GM10847 (cell line): ENCODE results near the gene NTM.

Experiments
- POLR2A ChIP-seq: IDR thresholded peaks from 2 replicates; pipeline ENCODE4 v1.6.1; 2011; ENCODE audit not compliant: insufficient read length; ENCODE audit errors: extremely low read depth

The NTM gene

DNA sequence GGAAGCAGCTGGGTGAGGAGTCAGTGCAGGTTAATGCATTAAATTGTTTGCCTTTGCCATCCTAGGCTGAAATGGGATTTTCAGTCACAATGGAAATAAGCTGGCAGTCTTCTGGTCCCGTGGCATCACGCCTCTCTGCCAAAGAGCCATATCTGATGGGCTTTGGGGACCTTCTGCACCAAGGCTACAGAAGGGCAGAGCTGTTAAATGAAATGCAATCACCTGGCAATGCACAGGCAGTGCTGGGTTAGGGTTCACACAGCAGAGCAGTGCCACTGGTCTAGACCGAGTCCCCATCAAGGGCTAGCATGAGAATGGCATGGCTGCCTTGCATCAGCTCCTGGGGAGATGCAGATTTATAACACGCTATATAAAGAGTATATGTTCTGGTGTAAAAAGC, 749.2 kb downstream of the NTM start:
- no peak for TF ChIP-seq POLR2A

DNA sequence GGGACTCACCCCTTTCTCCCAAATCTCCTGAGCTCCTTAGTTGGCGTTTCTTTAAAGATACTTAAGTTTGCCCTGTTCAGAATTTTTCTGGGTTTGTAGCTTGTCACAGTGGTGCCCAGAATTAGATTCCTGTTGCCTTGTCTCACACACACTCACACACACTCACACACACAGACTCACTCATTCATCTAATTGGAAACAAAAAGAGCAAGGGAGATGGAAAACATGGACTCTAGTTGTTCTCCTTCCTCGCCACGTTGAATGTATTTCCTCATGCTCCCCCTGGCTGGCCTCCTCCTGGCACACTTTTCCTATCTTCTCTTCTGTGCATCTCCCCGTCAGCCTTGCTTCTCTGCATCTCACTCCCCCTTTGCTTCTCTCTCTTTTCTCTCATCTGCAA, 752.3 kb downstream of the NTM start:
- TF ChIP-seq POLR2A, result no peak

DNA sequence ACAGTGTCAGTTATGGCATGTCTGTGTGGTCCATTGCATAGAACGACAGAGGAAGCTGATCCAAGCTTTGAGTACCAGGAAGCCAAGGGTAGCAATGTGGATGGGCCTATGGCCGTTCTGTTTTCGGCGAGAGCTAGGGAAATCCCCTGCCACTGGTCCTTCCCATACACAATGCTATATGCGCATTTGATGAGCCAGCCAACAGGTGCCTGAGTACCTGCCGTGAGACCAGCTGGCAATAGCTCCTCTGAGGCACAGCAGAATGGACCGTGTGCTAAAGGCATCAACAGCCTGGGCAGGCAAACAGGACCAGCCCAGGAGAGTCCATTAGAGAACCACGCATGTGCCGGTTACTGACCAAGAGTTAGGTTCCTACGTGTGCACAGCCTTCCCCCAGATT, 753.0 kb downstream of the NTM start:
- TF ChIP-seq POLR2A, result no peak

DNA sequence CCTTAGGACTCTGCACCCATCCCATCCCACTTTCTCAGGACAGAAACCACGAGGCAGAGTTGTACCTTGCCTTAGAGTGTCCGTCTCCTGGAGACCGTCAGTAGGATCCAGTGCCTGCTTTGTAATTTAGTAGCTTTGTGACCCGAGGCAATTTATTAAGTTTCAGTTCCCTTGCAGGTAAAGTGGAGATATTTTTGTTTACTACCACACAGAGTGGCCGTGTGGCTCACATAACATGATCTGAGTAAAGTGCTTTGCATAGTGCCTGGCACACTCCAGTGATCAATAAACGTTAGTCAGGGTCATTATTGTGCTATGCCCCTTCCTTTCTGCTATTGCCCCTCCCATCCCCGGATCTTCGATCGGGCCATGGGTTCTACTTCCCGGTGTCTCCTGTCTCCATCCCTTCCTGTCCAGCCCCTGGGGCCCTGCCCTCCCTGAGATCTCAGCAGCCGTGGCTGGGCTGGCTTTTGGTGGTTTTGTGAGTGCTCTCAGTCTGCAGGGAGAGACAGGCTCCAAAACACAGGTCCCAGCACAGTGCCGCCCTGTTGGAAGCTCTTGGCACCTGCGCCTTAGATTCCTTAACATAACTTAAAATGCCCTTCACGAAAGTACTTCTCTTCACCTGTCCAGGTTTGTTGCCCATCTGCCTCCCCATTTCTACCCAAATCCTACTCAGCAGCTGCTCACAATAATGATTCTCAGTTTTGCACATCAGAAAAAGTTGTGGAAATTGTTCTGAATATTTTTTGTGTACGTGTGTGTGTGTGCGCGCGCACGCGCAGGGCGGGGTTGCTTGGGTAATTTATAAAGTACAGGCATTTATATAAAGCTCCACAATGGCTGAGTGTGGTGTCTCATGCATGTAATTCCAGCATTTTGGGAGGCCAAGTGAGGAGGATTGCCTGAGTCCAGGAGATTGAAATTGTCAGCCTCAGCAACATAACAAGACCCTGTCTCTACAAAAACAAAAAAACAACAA, 753.7 kb downstream of the NTM start:
- TF ChIP-seq POLR2A, result no peak

DNA sequence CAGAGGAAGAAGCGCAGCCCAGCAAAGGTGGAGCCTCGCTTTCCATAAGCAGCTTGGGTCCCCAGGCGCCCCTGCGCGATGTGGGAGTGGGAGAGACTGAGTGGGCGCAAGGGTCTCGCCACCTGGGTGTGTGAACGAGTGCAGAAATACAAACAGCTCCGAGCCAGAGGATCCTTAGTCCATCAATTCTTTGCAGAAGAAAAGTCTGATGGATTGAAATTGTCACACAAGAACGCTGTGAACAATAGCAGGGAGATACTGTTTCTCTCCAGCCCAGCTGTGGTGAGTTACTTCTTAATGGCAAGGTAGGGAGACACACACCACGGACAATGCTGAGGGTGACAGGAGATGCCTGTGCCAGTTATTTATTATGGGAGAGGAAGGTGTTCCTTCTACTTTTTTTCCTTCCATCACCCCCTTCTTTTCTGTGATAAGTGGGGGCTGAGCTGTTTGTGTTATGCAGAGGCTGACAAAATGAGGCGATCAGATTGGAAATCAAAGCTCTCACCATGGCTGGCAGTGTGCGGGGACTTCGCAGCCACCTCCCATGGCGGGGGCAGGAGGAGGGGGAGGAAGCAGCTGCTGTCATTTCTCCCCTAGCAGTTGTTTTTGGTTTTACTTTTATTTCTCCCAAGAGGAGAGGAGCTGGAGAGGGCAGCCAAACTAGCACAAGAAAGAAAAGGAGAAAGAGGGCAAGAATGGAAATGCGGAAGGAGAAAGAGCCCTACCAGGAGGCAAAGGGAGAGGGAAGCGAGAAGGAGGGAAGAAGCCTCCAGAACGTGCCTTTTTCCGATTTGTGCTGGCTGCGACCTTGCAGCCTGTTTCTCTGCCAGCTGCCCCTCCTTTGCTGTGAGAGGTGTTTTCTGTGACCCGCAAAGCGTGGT, 755.8 kb downstream of the NTM start:
- no peak for TF ChIP-seq POLR2A

DNA sequence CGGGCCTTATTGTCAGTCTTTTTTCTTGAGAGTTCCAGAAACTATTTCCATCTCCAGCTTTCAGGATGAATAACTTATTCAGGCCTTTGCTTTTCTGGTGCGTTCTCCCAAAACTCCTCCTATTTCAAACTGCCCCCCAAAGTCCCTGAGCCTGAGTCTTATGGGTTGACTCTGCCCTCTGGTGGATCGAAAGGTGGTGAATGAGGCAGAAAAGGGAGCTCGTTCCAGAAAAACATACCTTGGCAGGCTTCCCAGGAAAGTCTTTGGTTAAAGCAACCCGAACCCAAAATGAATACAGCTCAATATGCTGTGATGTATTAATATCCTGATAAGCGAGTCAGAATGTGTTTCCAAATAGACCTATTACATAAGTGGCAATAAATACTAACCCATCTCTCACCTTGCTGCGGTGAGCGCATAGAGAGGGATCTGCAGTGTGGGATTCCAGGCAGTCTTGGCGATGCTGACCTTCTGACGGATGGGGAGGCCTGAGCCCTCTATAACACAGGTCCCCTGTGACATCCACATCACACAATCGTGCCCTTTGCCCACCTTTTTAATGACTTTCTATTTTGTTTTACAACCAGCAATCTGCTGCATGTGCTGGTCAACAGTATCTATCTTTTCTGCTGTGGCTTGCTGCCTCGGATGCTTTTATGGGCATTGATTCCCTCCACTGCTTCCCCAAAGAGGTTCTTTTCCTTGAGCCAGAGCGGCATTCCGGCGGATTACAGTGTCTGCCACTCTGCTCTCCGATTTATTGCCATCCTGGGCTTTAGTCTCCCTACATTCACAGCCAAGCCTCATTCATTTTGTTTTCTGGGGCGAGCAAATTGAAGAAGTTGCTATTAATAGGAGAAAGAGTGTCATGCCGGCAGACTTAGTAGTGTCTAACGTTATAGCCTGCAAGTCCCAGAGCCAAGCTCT, 756.8 kb downstream of the NTM start:
- TF ChIP-seq POLR2A, result no peak

DNA sequence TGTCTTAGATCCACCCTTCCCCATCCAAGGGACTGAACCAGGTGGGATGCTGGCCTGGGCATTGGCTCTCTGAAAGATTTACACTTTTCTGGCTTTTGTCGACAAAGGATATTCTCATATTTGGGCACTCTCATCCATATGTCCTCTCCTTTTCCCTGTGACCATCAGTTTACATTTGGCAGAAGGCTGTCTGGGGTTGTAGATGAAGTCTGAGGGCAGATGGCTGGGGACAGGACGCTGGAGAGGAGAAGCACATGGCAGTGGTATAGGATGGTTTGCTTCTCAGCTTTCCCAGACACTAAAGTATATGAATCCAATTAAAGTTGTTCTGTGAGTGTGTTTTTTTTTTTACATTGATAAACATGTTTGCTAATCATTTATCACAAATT, 757.5 kb downstream of the NTM start:
- TF ChIP-seq POLR2A, result no peak

DNA sequence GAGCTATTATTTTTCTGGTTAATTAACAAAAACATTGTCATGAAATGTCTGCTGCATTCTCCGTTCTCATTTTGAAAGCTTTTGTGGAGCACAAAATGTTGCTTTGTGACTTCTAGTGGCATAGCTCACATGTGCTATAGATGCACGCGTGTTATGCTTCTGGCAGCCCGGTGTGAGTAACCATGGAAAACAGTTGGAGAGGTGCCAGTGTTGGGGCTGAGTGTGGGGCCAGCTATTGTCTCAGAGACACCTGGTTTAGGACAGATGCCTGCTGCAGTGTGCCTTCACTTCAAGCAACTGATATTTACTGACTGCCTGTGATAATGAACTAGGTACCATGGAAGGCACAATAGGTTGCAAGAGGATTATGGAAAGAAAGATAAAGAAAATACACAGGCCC, 760.6 kb downstream of the NTM start:
- TF ChIP-seq POLR2A, result no peak

DNA sequence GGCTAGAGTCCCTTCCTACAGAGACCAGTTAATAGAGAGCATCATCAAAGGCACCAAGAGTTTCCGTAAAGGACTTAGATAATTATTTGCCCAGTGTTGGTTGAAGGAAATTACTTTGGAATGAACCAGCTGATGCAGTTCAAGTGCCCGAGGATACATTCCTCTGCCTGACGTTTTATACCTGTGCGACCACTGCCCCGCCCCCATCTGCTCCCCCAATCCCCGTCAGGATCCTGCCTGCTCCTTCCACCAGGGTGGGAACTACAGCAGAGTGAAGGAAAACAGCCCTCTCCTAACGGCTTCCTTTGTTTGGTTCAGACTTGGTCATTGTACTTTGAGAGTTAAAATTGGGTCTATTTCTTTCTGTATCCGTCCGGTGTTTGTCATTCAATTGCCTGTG, 761.5 kb downstream of the NTM start:
- no peak for TF ChIP-seq POLR2A

DNA sequence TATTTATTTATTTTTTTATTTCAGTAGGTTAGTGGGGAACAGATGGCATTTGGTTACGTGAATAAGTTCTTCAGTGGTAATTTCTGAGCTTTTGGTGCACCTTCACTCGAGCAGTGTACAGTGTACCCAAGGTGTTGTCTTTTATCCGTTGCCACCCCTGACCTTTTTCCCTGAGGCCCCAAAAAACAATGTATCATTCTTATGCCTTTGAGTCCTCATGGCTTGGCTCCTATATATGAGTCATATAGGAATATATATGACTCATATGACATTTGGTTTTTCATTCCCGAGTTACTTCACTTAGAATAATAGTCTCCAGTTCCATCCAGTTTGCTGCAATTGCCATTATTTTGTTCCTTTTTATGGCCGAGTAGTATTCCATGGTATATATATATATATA, 763.9 kb downstream of the NTM start:
- TF ChIP-seq POLR2A, result no peak

DNA sequence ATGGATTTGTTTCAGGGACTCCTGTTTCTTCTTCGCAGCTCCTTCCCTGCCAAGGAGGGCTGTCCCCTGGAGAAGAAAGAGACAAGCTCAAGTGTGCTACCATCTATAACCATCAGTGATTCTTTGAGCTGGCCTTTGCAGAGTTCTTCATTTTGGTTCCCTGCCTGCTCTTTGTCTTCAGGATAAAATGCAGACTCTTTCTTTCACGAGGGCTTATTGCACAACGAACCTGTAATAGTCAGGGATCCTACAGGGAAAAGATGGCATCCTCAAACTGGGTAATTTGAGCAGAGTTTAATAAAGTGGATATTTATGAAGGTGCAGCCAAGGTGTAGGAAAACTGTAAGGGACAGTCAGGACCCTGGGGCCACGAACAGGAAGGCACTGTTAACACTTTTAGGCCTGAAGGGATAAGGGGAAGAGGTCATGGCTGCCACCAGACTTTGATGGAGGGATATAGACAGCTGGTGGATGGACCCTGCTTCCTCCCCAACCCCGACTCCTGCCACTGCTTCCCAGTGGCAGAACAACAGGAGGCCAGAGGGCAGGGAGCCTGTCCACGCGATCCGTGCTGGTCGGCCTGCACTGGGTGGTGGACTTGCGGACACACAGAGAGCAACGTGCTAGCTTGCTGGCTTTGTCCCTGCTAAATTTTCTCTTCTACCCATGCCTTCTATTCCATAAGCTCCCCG, 767.0 kb downstream of the NTM start:
- TF ChIP-seq POLR2A, result no peak

DNA sequence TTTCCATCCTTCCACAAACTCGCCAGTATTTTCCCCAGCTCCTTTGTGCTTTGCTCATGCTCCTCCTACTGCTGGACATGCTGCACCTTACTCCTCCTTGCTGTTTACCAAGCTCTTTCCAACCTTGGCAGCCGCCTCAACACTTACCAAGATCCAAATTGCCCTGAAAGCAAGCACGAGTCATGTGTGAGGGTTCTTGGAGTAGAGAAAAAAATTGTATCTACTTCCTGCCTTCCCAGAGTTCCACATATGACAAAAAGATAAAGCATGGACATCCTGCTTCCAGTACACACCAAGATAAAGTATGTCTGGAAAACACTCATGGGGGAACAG, 767.5 kb downstream of the NTM start:
- TF ChIP-seq POLR2A, result no peak

DNA sequence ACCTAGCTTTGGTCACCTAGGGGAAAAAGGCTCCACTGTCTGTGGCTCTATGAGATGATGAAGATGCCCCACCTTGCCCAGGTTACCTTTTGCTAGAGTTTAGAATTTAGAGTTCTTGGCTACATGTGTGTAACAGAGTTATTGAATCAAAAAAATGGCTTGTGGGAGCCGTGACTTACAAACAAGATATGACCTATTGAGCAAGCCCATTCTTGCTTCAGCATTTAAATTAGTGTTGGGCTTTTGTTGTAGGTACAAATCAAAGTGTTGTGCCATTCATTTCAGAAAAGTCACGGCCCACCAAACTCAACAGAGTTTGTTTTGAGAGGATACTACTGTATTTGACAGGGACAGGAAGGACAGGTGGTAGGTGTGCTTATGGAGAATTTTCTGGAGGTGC, 768.8 kb downstream of the NTM start:
- no peak for TF ChIP-seq POLR2A

DNA sequence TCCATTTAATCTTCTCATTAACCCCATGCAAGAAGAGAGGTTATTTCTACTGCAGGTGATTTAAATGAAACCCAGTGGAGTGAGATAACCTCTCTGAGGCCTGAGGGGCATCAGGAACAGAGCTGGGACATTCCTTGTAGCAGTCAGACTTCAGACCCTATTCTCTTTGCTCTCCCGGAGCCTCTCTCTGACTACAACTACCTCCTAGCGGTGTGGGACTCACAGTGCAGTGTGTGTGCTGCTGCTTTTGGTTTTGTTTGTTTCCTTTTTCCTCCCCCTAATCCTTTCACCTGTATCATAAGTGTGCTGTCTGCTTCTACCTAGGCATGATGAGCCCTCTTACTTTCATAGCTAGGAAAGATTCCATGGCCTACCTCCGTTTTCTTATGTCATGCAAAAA, 769.6 kb downstream of the NTM start:
- TF ChIP-seq POLR2A, result no peak

DNA sequence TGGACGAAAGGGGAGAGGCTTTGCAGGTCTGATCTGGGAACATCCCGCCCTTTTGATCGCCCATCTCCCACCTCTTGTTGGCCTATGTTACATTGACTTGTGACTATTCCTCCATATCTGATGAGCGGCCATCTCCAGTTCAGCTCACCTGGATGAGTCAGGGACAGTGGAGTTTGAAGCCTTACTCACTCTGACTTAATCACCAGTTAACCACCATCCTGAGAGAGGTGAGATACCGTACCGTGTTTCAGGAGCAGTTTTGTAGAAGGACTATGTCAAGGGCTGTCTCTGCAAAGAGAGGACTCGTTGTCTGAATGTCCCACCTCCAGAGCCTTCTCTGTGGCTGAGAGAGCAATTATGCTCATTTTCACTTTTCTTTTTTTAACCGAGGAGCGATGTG, 771.7 kb downstream of the NTM start:
- TF ChIP-seq POLR2A, result no peak
